ENCODE results near the gene OR11H6.

- no peak for TF ChIP-seq CTCF (IDR thresholded peaks at IDR 0.05)
- TF ChIP-seq POLR2A (IDR thresholded peaks at IDR 0.05): no peak
Measured at GRCh38 chr14:20195911-20196310, 27.6 kb upstream of the OR11H6 start.

All from right lobe of liver (tissue), 4 donors.